Measurements from ENCODE around the gene PTPN22. TPM values are rescaled to one million over a fixed set of nuclear protein-coding genes. Genes with fewer than 3 reads are reported as not detected.

The PTPN22 gene
- total and polyA plus RNA-seq, 11 donors, result 0.16 to 4.2 (median 0.45) TPM

GRCh38 chr1:113903501-113904292 lies 32.2 kb upstream of the PTPN22 start:
- intact Hi-C loops (cut with DNase I), result loop anchor here in 8 of 10 donors (2.0 to 10.0 kb wide), 11 partner anchors 25 to 759 kb away; partner anchors contain the start of genes PHTF1 (in 3 of the 8), RSBN1 (in 3 of the 8) and HIPK1 (in 1 of the 8)
- H3K4me1 ChIP-seq, result peaks cover 0 to 43% (median 19%) of the 10 kb centered on the region in 12 donors

GRCh38 chr1:113901191-113901590 lies 29.7 kb upstream of the PTPN22 start:
- 77 to 85% (median 82%) methylated on average over 3 of the region's 3 CpGs for WGBS, 4 donors
- Histone ChIP-seq H3K4me3 (no peak overlapping the region), H3K4me1 (peaks cover 0 to 37% (median 18%) of the 10 kb centered on the region in 12 donors), H3K36me3 (peaks cover 0 to 65% (median 53%) of the 10 kb centered on the region in 9 donors), H3K27ac (no peak overlapping the region), H3K9me3 (no peaks in the 10 kb centered on the region), H3K27me3 (no peaks in the 10 kb centered on the region)
- intact Hi-C loops (cut with DNase I), result loop anchor here in 6 of 10 donors (5.0 to 10.0 kb wide), 6 partner anchors 64 to 756 kb away; partner anchors contain the start of genes PHTF1 (in 2 of the 6) and RSBN1 (in 2 of the 6)
- TF ChIP-seq POLR2A (IDR thresholded peaks at IDR 0.05) (no peak), CTCF (IDR thresholded peaks at IDR 0.05) (no peak)
- ATAC-seq (no peak), DNase-seq (no peak)

More at GRCh38 chr1:113903501-113904292, 32.2 kb upstream of the PTPN22 start:
- no peaks in the 10 kb centered on the region for H3K27me3 ChIP-seq
- peak overlapping the region; percentile 63 to 94 (median 80) for H3K4me3 ChIP-seq
- peak overlapping the region; percentile 59 to 97 (median 92) for H3K27ac ChIP-seq
- ATAC-seq (no peak), DNase-seq (no peak)
- no peak for TF ChIP-seq CTCF (IDR thresholded peaks at IDR 0.05)
- no peak for TF ChIP-seq POLR2A (IDR thresholded peaks at IDR 0.05)
- H3K9me3 ChIP-seq, result no peaks in the 10 kb centered on the region
- peaks cover 0 to 55% (median 44%) of the 10 kb centered on the region in 9 donors for H3K36me3 ChIP-seq
- WGBS, 4 donors, result 12 to 16% (median 13%) methylated on average over 7 of the region's 7 CpGs

- no peak for TF ChIP-seq POLR2A (IDR thresholded peaks at IDR 0.05)
- no peak for TF ChIP-seq CTCF (IDR thresholded peaks at IDR 0.05)
These were observed 27.6 kb upstream of the PTPN22 start for GRCh38 chr1:113899111-113899510.

GRCh38 chr1:113898241-113898814 lies 26.8 kb upstream of the PTPN22 start:
- Histone ChIP-seq H3K36me3 (peaks cover 0 to 89% (median 76%) of the 10 kb centered on the region in 9 donors), H3K27me3 (no peaks in the 10 kb centered on the region), H3K27ac (no peak overlapping the region), H3K4me1 (peaks cover 0 to 19% (median 2%) of the 10 kb centered on the region in 12 donors), H3K9me3 (no peaks in the 10 kb centered on the region), H3K4me3 (no peak overlapping the region)
- TF ChIP-seq CTCF (IDR thresholded peaks at IDR 0.05) (no peak), POLR2A (IDR thresholded peaks at IDR 0.05) (no peak)
- ATAC-seq (peak in 1 of 4 donors; percentile 36), DNase-seq (no peak)
- WGBS, 4 donors, result 94 to 100% (median 99%) methylated on average over 1 of the region's 1 CpG
- intact Hi-C loops (cut with DNase I), result no loop called here

More at GRCh38 chr1:113899111-113899510, 27.6 kb upstream of the PTPN22 start:
- H3K27ac ChIP-seq, result no peak overlapping the region
- peaks cover 0 to 27% (median 9%) of the 10 kb centered on the region in 12 donors for H3K4me1 ChIP-seq
- peaks cover 0 to 86% (median 74%) of the 10 kb centered on the region in 9 donors for H3K36me3 ChIP-seq
- H3K4me3 ChIP-seq, result no peak overlapping the region
- H3K9me3 ChIP-seq, result no peaks in the 10 kb centered on the region
- no peak for ATAC-seq
- H3K27me3 ChIP-seq, result no peaks in the 10 kb centered on the region
- no peak for DNase-seq
- intact Hi-C loops (cut with DNase I), result no loop called here

Measured in heart left ventricle (tissue), 16 donors.